Activated CD4-positive, alpha-beta T cell treated with anti-CD3 and anti-CD28 coated beads, Interleukin-2, amount 50 U/mL, for 16 hours (primary cell): ENCODE results near the gene LARP4B.

Experiments
- DNase-seq: peaks from one replicate; pipeline ENCODE4 v3.0.0-alpha.2; 2020

The LARP4B gene

DNA sequence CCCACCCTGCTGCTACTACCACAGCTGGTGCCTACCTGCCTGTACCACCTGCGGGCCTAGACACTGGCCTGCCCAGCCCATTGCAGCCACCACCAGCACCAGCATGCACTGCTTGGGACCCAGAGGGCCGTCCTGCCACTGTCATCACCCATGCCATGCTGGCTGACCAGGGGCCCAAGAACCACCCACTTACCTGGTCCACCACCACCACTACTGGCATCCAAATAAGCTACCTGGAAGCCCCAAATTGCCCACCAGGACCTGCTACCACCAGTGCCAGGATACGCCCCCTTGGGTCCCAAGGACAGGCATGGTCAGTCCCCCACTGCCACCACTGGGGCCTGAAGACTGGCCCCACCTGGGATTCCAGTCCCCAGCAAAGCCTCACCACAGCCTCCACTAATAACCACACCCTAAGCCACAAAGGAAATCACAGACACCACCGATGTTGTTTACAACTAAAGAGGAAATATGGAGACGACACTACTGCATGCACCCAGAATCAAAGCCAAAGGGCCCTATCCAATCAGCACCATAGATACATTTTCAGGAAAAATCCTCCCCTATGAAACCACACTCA is 171.5 kb downstream of the LARP4B start:
- no peak for DNase-seq
